ENCODE data around the gene FAM199X.

GRCh38 chrX:104195013-104195412, 28.8 kb downstream of the FAM199X start:
- TF ChIP-seq, protein P1, sequence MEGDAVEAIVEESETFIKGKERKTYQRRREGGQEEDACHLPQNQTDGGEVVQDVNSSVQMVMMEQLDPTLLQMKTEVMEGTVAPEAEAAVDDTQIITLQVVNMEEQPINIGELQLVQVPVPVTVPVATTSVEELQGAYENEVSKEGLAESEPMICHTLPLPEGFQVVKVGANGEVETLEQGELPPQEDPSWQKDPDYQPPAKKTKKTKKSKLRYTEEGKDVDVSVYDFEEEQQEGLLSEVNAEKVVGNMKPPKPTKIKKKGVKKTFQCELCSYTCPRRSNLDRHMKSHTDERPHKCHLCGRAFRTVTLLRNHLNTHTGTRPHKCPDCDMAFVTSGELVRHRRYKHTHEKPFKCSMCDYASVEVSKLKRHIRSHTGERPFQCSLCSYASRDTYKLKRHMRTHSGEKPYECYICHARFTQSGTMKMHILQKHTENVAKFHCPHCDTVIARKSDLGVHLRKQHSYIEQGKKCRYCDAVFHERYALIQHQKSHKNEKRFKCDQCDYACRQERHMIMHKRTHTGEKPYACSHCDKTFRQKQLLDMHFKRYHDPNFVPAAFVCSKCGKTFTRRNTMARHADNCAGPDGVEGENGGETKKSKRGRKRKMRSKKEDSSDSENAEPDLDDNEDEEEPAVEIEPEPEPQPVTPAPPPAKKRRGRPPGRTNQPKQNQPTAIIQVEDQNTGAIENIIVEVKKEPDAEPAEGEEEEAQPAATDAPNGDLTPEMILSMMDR (IDR thresholded peaks at IDR 0.05), result no peak
- TF ChIP-seq POLR2A (IDR thresholded peaks at IDR 0.05), result no peak
